BLaER1 (cell line): ENCODE measurements around the gene USH2A.

ENCODE experiments used
- H3K27ac ChIP-seq: shearing (Covaris generic); formaldehyde crosslinking; 2 replicates; pipeline ENCODE4 v1.8.1; 2022
- H3K27me3 ChIP-seq: shearing (Covaris generic); formaldehyde crosslinking; 2 replicates; pipeline ENCODE4 v1.8.1; 2022
- H3K36me3 ChIP-seq: shearing (Covaris generic); formaldehyde crosslinking; 2 replicates; pipeline ENCODE4 v1.8.1; 2022
- H3K4me1 ChIP-seq: shearing (Covaris generic); formaldehyde crosslinking; 2 replicates; pipeline ENCODE4 v1.8.1; 2022
- H3K4me2 ChIP-seq: shearing (Covaris generic); formaldehyde crosslinking; 2 replicates; pipeline ENCODE4 v1.8.1; 2022
- H3K4me3 ChIP-seq: shearing (Covaris generic); formaldehyde crosslinking; 2 replicates; pipeline ENCODE4 v1.8.1; 2022
- H3K9ac ChIP-seq: shearing (Covaris generic); formaldehyde crosslinking; 2 replicates; pipeline ENCODE4 v1.8.1; 2022
- H3K9me3 ChIP-seq: shearing (Covaris generic); formaldehyde crosslinking; 2 replicates; pipeline ENCODE4 v1.8.1; 2022
- H4K20me1 ChIP-seq: shearing (Covaris generic); formaldehyde crosslinking; 2 replicates; pipeline ENCODE4 v1.8.1; 2022
- Cebpa-rat ChIP-seq: shearing (Covaris generic); IDR thresholded peaks from 2 replicates; pipeline ENCODE4 v1.8.1; 2022

Gene USH2A

GRCh38 chr1:216186816-216187215 lies 236.4 kb downstream of the USH2A start:
- Histone ChIP-seq H4K20me1 (no peaks in the 10 kb centered on the region), H3K36me3 (no peaks in the 10 kb centered on the region), H3K9ac (no peak overlapping the region), H3K4me2 (no peak overlapping the region), H3K4me1 (no peaks in the 10 kb centered on the region), H3K27me3 (no peaks in the 10 kb centered on the region), H3K4me3 (no peak overlapping the region), H3K9me3 (no peaks in the 10 kb centered on the region), H3K27ac (no peak overlapping the region)
- TF ChIP-seq Cebpa-rat = no peak

GRCh38 chr1:216186141-216186540 lies 237.1 kb downstream of the USH2A start:
- Histone ChIP-seq H4K20me1 (no peaks in the 10 kb centered on the region), H3K27ac (no peak overlapping the region), H3K27me3 (no peaks in the 10 kb centered on the region), H3K4me3 (no peak overlapping the region), H3K36me3 (no peaks in the 10 kb centered on the region), H3K9me3 (no peaks in the 10 kb centered on the region), H3K4me2 (no peak overlapping the region), H3K4me1 (no peaks in the 10 kb centered on the region), H3K9ac (no peak overlapping the region)
- no peak for TF ChIP-seq Cebpa-rat

GRCh38 chr1:216184126-216184680 lies 239.0 kb downstream of the USH2A start:
- TF ChIP-seq Cebpa-rat = no peak
- no peak overlapping the region for H3K4me2 ChIP-seq
- no peak overlapping the region for H3K9ac ChIP-seq
- H3K4me3 ChIP-seq = no peak overlapping the region
- no peaks in the 10 kb centered on the region for H3K9me3 ChIP-seq
- H3K4me1 ChIP-seq = no peaks in the 10 kb centered on the region
- no peaks in the 10 kb centered on the region for H3K36me3 ChIP-seq
- no peak overlapping the region for H3K27ac ChIP-seq
- no peaks in the 10 kb centered on the region for H3K27me3 ChIP-seq
- no peaks in the 10 kb centered on the region for H4K20me1 ChIP-seq

- H3K4me2 ChIP-seq = no peak overlapping the region
- no peak overlapping the region for H3K27ac ChIP-seq
- no peak overlapping the region for H3K9ac ChIP-seq
- no peak for TF ChIP-seq Cebpa-rat
- H3K9me3 ChIP-seq = no peaks in the 10 kb centered on the region
- H3K27me3 ChIP-seq = no peaks in the 10 kb centered on the region
- H3K4me1 ChIP-seq = no peaks in the 10 kb centered on the region
- no peak overlapping the region for H3K4me3 ChIP-seq
- no peaks in the 10 kb centered on the region for H3K36me3 ChIP-seq
- H4K20me1 ChIP-seq = no peaks in the 10 kb centered on the region
Measured at GRCh38 chr1:216183454-216183853, 239.8 kb downstream of the USH2A start.

GRCh38 chr1:216183007-216183406 lies 240.2 kb downstream of the USH2A start:
- TF ChIP-seq Cebpa-rat = no peak
- Histone ChIP-seq H3K27me3 (no peaks in the 10 kb centered on the region), H3K27ac (no peak overlapping the region), H3K4me3 (no peak overlapping the region), H3K4me1 (no peaks in the 10 kb centered on the region), H3K9me3 (no peaks in the 10 kb centered on the region), H3K36me3 (no peaks in the 10 kb centered on the region), H3K9ac (no peak overlapping the region), H3K4me2 (no peak overlapping the region), H4K20me1 (no peaks in the 10 kb centered on the region)

- no peaks in the 10 kb centered on the region for H3K9me3 ChIP-seq
- H4K20me1 ChIP-seq = no peaks in the 10 kb centered on the region
- no peak overlapping the region for H3K4me3 ChIP-seq
- no peak for TF ChIP-seq Cebpa-rat
- H3K4me1 ChIP-seq = no peaks in the 10 kb centered on the region
- no peak overlapping the region for H3K9ac ChIP-seq
- H3K4me2 ChIP-seq = no peak overlapping the region
- no peak overlapping the region for H3K27ac ChIP-seq
- no peaks in the 10 kb centered on the region for H3K36me3 ChIP-seq
- no peaks in the 10 kb centered on the region for H3K27me3 ChIP-seq
Measured at GRCh38 chr1:216181590-216181989, 241.7 kb downstream of the USH2A start.

GRCh38 chr1:216178281-216178680 lies 245.0 kb downstream of the USH2A start:
- TF ChIP-seq Cebpa-rat = no peak
- no peaks in the 10 kb centered on the region for H3K9me3 ChIP-seq
- H4K20me1 ChIP-seq = no peaks in the 10 kb centered on the region
- no peaks in the 10 kb centered on the region for H3K36me3 ChIP-seq
- no peaks in the 10 kb centered on the region for H3K4me1 ChIP-seq
- no peaks in the 10 kb centered on the region for H3K27me3 ChIP-seq
- H3K4me3 ChIP-seq = no peak overlapping the region
- H3K9ac ChIP-seq = no peak overlapping the region
- H3K4me2 ChIP-seq = no peak overlapping the region
- no peak overlapping the region for H3K27ac ChIP-seq

GRCh38 chr1:216176970-216177369 lies 246.3 kb downstream of the USH2A start:
- no peaks in the 10 kb centered on the region for H3K36me3 ChIP-seq
- no peak for TF ChIP-seq Cebpa-rat
- H3K4me3 ChIP-seq = no peak overlapping the region
- no peak overlapping the region for H3K4me2 ChIP-seq
- H3K27ac ChIP-seq = no peak overlapping the region
- H3K27me3 ChIP-seq = no peaks in the 10 kb centered on the region
- no peaks in the 10 kb centered on the region for H3K9me3 ChIP-seq
- no peaks in the 10 kb centered on the region for H4K20me1 ChIP-seq
- H3K9ac ChIP-seq = no peak overlapping the region
- H3K4me1 ChIP-seq = no peaks in the 10 kb centered on the region

GRCh38 chr1:216175714-216176113 lies 247.5 kb downstream of the USH2A start:
- no peaks in the 10 kb centered on the region for H3K36me3 ChIP-seq
- no peaks in the 10 kb centered on the region for H3K4me1 ChIP-seq

GRCh38 chr1:216173376-216173995 lies 249.8 kb downstream of the USH2A start:
- no peaks in the 10 kb centered on the region for H3K4me1 ChIP-seq
- H3K4me3 ChIP-seq = no peak overlapping the region
- no peak overlapping the region for H3K9ac ChIP-seq
- no peaks in the 10 kb centered on the region for H3K27me3 ChIP-seq
- H3K27ac ChIP-seq = no peak overlapping the region
- H3K4me2 ChIP-seq = no peak overlapping the region
- H4K20me1 ChIP-seq = no peaks in the 10 kb centered on the region
- no peaks in the 10 kb centered on the region for H3K9me3 ChIP-seq
- TF ChIP-seq Cebpa-rat = no peak
- H3K36me3 ChIP-seq = no peaks in the 10 kb centered on the region

More at GRCh38 chr1:216175714-216176113, 247.5 kb downstream of the USH2A start:
- H3K9ac ChIP-seq = no peak overlapping the region
- no peak overlapping the region for H3K4me3 ChIP-seq
- H4K20me1 ChIP-seq = no peaks in the 10 kb centered on the region
- no peak overlapping the region for H3K4me2 ChIP-seq
- H3K27ac ChIP-seq = no peak overlapping the region
- no peaks in the 10 kb centered on the region for H3K27me3 ChIP-seq
- H3K9me3 ChIP-seq = no peaks in the 10 kb centered on the region
- no peak for TF ChIP-seq Cebpa-rat

- Histone ChIP-seq H3K36me3 (no peaks in the 10 kb centered on the region), H3K4me3 (no peak overlapping the region), H3K27ac (no peak overlapping the region), H3K27me3 (no peaks in the 10 kb centered on the region), H3K9me3 (no peaks in the 10 kb centered on the region), H3K4me2 (no peak overlapping the region), H4K20me1 (no peaks in the 10 kb centered on the region), H3K4me1 (no peaks in the 10 kb centered on the region), H3K9ac (no peak overlapping the region)
- no peak for TF ChIP-seq Cebpa-rat
Measured at GRCh38 chr1:216169351-216169750, 253.9 kb downstream of the USH2A start.
